UCSD-AML1 (cell line): ENCODE data around the gene NCS1.

Experiments used
- DNase-seq: peaks from one replicate; lab custom pipeline; 2025; ENCODE audit not compliant: unreplicated experiment; lab: John Stamatoyannopoulos, UW

The NCS1 gene

DNA sequence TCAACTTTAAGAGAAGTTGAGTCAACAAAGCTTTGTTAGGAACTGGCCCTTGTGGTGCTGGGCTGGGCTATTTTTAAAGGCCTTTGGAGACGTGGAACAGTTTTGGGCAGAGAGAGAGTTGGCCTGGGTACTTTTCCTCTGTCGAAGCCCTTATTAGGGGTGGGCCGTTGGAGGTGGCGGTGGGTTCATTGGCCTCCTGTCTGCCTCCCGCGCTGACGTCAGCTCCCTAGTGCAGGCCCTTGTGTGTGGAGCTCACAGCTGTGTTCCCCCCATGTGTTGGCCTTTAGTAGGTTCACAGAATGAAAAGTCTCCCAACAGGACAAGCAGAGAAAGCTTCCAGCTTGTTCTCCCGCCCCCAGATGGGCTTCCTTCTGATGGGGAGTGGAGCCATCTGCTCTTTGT is 2.7 kb downstream of the NCS1 start:
- DNase-seq: no peak

DNA sequence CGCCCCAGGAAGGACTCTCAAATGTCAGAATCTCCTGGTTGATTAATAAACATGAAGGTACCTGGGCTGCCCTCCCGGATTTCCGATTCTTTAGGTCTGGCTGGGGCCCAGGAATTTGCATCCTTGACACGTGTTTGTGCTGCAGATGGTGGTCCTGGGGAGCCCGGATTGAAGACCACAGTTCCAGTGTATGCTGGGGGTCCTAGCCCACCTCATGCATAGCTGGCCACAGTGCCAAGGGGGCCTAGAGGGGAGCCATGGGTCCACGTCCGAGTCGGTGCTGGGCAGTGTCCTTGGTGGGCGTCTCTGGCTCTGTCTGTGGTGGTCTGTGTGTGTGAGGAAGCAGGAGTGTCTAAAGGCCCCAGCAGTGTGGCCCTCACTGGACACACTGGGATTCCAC is 3.2 kb downstream of the NCS1 start:
- DNase-seq: no peak

DNA sequence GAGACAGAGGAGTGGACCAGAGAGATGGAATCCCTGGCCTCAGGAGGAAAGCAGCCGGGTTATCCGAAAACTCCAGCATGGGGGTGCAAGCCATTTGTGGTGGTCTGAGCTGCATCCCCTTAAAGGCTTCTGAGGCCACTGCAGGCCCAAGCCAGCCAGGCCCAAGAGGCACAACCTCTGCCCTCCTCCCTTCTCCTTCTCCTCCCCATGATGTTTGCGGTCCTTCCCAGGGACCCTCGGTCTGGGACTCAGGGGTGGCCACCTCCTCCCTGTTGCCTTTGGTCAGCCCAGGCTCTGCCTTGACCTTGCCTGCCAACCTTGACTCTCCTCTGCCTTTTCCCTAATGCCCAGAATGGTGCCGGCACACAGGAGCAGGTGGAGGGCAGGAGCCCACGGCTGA is 4.6 kb downstream of the NCS1 start:
- DNase-seq: no peak

GRCh38 chr9:130177898-130178805 is 5.9 kb downstream of the NCS1 start:
- DNase-seq: no peak

DNA sequence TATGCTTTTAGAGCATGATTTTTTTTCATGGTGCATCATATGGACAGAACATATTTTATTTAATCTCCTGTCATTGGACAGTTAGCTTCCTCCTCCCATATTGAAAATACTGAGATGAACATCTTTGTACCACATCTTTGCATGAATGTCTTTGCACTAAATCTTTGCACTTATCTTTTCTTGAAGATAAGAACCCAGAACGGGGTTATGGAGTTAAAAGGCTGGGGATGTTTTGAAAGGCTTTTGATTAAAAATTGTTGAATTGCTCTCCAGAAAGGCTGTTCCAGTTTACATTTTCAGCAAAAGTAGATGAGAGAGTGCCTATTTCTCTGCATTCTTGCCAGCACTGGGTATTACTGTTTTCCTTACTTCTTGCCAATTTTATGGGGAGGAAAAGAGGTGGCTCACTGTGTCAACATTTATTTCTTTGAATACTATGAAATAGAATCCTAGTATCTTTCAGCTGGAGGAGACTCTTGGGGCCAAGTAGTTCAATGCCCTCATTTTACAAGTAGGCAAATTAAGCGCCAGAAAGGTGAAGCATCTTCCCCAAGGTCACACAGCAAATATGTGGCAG is 7.2 kb downstream of the NCS1 start:
- DNase-seq: no peak

DNA sequence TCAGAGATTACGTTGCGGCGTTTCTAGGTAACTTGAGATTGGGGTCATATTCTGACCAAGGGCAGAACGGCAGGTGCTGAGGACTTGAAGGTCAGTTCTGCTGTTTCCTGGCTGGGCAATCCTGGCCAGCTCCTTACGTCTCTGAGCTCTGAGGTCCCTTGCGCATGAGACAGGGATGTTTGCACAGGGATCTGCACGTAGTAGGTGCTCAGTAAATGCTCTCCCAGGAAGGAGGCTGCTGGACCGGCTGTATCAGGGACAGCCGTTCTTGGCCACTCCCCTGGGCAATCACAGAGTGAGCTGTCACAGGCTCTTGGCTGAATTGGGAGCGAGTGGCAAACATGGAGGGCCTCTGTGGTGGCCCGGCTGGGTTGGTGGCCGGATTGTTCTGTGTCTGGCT is 8.3 kb downstream of the NCS1 start:
- DNase-seq: no peak

GRCh38 chr9:130181678-130182380 is 9.6 kb downstream of the NCS1 start:
- DNase-seq: no peak

GRCh38 chr9:130182381-130182909 is 10.2 kb downstream of the NCS1 start:
- no peak for DNase-seq

DNA sequence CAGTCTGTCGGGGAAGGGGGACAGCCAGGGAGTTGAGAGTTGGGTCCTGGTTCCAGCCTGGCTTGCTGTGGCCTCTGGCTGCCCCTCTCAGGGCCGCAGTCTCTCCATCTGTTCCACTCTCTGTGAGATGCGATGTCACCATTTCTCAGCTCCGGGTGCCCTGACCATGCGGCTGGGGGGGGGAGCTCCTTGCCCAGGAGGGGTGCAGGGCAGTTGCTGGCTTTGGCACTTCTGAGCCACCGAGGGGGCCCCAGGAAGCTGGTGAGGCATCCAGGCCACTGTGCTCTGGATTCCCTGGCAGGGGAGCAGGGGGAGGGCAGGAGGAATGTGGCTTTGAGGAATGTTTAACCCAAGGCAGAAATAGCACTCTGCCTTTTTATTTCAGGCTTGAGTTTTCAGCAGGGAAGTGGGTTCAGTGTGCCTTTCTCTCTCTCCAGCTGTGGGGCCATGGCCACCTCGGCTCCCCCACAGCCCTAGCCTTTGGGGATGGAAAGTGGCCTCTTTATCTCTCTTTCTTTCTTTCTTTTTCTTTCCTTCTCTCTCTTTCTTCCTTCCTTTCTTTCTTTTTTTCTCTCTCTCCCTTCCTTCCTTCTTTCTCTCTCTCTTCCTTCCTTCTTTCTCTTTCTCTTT is 11.0 kb downstream of the NCS1 start:
- DNase-seq: no peak

GRCh38 chr9:130185017-130185416 is 12.8 kb downstream of the NCS1 start:
- DNase-seq: no peak

GRCh38 chr9:130185490-130186031 is 13.4 kb downstream of the NCS1 start:
- DNase-seq: no peak

GRCh38 chr9:130186051-130186450 is 13.8 kb downstream of the NCS1 start:
- DNase-seq: no peak

DNA sequence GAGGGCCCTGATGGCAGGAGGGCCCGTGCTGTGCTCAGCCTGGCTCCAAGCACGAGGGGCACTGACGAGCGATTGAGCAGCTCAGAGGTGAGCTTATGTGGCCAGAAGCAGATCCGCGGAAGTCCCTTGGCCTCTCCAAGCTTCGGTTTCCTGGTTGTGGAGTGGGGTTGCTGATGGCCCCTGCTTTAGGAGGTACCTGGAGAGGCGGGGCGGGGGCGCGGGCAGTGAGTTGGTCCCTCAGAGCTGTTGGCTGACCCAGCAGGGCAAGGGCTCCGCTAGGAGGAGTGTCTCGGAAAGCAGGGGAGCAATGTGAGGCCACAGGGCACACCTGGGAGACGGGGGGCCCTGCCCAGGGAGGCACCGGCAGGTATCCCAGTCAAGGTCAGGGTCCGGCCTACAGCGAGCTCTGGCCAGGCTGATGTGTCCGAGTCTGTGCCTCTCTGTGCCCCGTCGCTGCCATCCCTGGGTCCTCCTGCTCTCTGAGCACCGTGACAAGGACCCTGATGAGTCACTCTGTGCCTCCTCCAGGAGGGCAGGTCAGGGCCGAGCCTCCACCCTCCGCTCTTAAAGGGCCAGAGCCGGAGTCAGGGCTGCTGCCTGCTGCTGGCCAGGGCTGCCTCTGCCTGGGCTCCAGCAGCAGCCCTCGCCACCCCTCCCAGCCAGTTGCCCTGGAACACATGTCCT is 14.8 kb downstream of the NCS1 start:
- no peak for DNase-seq

GRCh38 chr9:130187523-130187846 is 15.3 kb downstream of the NCS1 start:
- no peak for DNase-seq

- no peak for DNase-seq
Observed at GRCh38 chr9:130188860-130189481, 16.8 kb downstream of the NCS1 start.

GRCh38 chr9:130189840-130190239 is 17.6 kb downstream of the NCS1 start:
- no peak for DNase-seq

- no peak for DNase-seq
Observed at GRCh38 chr9:130191068-130191748, 19.0 kb downstream of the NCS1 start.

- DNase-seq: no peak
Observed at GRCh38 chr9:130191749-130192120, 19.5 kb downstream of the NCS1 start.

- no peak for DNase-seq
Observed at GRCh38 chr9:130192382-130192999, 20.3 kb downstream of the NCS1 start.
